ENCODE measurements around the gene SULF2. TPM values are rescaled to one million over a fixed set of nuclear protein-coding genes. Genes with fewer than 3 reads are reported as not detected.

Gene SULF2
- total RNA-seq, 2 donors from 2014 or later = 9.1 to 34.3 TPM

DNA sequence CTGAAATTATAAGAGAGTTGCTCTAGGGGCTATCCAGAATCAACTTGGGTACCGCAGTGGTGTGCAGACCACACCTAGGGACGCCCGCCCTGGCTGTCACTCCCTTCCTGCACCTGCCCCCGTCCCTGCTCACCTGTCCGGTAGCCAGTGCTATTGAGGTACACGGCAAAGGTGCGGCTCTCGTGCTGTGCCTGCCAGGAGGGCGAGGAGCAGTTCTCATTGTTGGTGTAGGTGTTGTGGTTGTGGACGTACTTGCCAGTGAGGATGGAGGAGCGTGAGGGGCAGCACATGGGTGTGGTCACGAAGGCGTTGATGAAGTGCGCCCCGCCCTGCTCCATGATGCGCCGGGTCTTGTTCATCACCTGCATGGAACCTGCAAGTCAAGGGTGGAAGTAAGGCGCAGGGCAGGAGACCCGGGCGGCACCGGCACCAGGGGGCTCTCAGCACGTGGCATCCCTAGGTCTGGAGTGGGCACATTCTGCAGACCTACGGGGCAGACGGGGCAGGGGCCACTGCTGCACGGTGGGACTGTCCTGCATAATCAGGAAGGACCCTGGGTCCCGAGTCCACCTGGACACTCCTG lies 48.6 kb downstream of the SULF2 start:
- DNase-seq = no peak
- no peaks in the 10 kb centered on the region for H3K27me3 ChIP-seq
- no peaks in the 10 kb centered on the region for H3K36me3 ChIP-seq (replicated peaks in 1 of 2; ENCODE audit: insufficient read depth in 1 of 2, low read depth in 2 of 2)
- TF ChIP-seq, protein P1, sequence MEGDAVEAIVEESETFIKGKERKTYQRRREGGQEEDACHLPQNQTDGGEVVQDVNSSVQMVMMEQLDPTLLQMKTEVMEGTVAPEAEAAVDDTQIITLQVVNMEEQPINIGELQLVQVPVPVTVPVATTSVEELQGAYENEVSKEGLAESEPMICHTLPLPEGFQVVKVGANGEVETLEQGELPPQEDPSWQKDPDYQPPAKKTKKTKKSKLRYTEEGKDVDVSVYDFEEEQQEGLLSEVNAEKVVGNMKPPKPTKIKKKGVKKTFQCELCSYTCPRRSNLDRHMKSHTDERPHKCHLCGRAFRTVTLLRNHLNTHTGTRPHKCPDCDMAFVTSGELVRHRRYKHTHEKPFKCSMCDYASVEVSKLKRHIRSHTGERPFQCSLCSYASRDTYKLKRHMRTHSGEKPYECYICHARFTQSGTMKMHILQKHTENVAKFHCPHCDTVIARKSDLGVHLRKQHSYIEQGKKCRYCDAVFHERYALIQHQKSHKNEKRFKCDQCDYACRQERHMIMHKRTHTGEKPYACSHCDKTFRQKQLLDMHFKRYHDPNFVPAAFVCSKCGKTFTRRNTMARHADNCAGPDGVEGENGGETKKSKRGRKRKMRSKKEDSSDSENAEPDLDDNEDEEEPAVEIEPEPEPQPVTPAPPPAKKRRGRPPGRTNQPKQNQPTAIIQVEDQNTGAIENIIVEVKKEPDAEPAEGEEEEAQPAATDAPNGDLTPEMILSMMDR (IDR thresholded peaks at IDR 0.05) = no peak
- TF ChIP-seq POLR2A (IDR thresholded peaks at IDR 0.05) = no peak
- no peak for ATAC-seq
- no peak overlapping the region for H3K4me3 ChIP-seq
- 74 to 84% methylated on average over 24 to 26 of the region's 26 CpGs for WGBS, 2 donors
- H3K27ac ChIP-seq = no peak overlapping the region
- intact Hi-C loops (cut with DNase I) = no loop called here
- no peaks in the 10 kb centered on the region for H3K4me1 ChIP-seq
- H3K9me3 ChIP-seq = no peaks in the 10 kb centered on the region

DNA sequence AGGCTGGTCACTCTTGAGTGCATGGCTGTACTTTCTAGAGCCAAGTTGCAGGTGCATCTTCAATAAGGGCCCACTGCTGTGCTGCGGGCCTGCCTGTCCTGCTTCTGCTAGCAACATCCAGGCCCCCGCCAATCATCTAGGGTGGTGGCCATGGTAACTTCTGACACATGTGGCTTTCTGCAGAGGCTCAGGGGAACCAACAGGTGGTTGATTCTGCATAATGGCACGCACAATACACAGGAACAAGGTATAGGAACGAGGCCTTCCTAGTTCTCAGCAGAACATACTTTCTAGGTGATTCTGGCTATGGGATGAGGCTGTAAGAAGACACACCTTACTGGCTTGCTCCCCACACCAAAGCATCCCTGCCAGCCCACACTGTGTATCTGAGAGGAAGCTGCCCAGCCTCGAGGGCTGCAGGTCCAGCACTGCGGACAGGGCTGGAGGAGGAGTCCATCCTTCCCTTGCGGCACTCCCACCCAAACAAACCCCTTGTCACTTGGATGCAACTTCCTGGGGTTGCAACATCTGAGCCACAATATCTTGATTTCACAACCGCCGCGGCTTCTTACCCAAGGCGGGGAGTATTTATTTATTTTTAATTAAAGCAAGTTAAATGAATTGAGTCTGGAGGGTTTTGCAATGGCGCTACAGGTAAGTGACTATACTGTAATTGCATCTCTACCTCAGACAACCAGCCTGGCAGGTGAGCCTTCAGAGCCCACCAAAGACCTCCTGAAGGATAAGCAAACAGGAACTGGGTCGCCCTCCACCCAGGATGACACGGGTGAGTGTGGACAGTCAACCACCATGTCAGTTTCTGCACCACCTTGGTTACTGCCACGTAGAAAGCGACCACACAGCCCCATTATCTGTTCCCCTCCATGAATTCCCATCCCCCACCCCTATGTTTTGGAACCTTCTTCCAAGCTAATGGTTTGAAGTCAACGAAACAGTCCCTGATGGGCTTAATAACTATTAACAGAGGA lies 49.6 kb downstream of the SULF2 start:
- 55 to 81% methylated on average over 16 to 17 of the region's 17 CpGs for WGBS, 2 donors
- no peak overlapping the region for H3K4me3 ChIP-seq

DNA sequence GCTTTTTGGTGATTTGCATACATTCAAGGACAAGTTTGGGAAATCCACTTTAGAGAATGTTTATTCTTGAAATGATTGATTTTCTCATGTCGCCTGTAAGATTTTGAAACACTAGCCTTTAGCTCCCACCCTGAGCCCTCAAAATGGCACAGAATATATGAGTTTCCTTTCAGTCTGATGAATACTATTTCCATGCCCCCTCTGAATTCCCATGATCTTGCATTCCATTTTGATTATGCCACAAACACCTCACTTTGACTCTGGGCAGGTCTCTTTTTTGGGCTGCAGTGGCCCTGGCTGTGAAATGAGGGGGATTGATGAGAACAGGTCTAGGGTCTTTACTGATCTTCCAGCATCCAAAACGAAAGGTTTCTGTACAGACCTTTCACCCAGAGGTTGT lies 50.4 kb downstream of the SULF2 start:
- H3K4me1 ChIP-seq = no peaks in the 10 kb centered on the region
- H3K4me3 ChIP-seq = no peak overlapping the region
- no peak for DNase-seq
- WGBS, 2 donors = 51 to 66% methylated on average over 2 of the region's 2 CpGs
- intact Hi-C loops (cut with DNase I) = no loop called here
- H3K36me3 ChIP-seq (replicated peaks in 1 of 2; ENCODE audit: insufficient read depth in 1 of 2, low read depth in 2 of 2) = no peaks in the 10 kb centered on the region
- no peak for ATAC-seq
- no peaks in the 10 kb centered on the region for H3K27me3 ChIP-seq
- H3K27ac ChIP-seq = no peak overlapping the region
- H3K9me3 ChIP-seq = no peaks in the 10 kb centered on the region
- TF ChIP-seq, protein P1 (IDR thresholded peaks at IDR 0.05) = no peak
- no peak for TF ChIP-seq POLR2A (IDR thresholded peaks at IDR 0.05)

More for the DNA sequence above, 49.6 kb downstream of the SULF2 start:
- no peaks in the 10 kb centered on the region for H3K4me1 ChIP-seq
- H3K27me3 ChIP-seq = no peaks in the 10 kb centered on the region
- H3K27ac ChIP-seq = no peak overlapping the region
- H3K36me3 ChIP-seq (replicated peaks in 1 of 2; ENCODE audit: insufficient read depth in 1 of 2, low read depth in 2 of 2) = no peaks in the 10 kb centered on the region
- DNase-seq (peak in 1 of 4 donors; percentile 60), ATAC-seq (no peak)
- H3K9me3 ChIP-seq = no peaks in the 10 kb centered on the region
- TF ChIP-seq, protein P1 (IDR thresholded peaks at IDR 0.05) = no peak
- no peak for TF ChIP-seq POLR2A (IDR thresholded peaks at IDR 0.05)
- intact Hi-C loops (cut with DNase I) = no loop called here

DNA sequence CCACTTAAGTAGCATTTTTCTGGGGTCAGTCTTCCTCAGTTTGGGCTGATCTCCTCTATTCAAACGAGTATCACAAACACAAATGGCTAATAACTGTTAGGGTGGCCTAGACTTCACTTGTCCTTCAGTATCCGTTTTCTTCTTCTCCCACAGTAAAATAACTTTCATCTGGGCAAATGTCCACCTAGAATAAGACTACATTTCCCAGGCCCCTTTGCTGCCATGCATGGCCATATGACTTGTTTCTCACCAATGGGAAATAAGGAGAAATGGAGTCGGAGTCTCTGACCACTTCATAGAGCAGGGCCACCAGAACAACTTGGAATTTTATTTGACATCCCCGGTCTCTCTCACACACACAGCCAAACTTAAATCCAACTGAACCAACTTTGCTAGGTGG lies 51.4 kb downstream of the SULF2 start:
- no peaks in the 10 kb centered on the region for H3K27me3 ChIP-seq
- H3K36me3 ChIP-seq (replicated peaks in 1 of 2; ENCODE audit: insufficient read depth in 1 of 2, low read depth in 2 of 2) = no peaks in the 10 kb centered on the region
- no peak overlapping the region for H3K4me3 ChIP-seq
- no peak overlapping the region for H3K27ac ChIP-seq
- TF ChIP-seq POLR2A (IDR thresholded peaks at IDR 0.05) = no peak
- TF ChIP-seq, protein P1 (IDR thresholded peaks at IDR 0.05) = no peak
- no peaks in the 10 kb centered on the region for H3K9me3 ChIP-seq
- 54 to 77% methylated on average over 4 of the region's 4 CpGs for WGBS, 2 donors
- DNase-seq (no peak), ATAC-seq (no peak)
- intact Hi-C loops (cut with DNase I) = no loop called here
- H3K4me1 ChIP-seq = no peaks in the 10 kb centered on the region

Measured in body of pancreas (tissue), 4 donors.